Measurements from ENCODE around the gene GRIK2. TPM values are rescaled to one million over a fixed set of nuclear protein-coding genes. Genes with fewer than 3 reads are reported as not detected.

The GRIK2 gene
- total RNA-seq, 1 donor from 2014 or later: 11.3 TPM

DNA sequence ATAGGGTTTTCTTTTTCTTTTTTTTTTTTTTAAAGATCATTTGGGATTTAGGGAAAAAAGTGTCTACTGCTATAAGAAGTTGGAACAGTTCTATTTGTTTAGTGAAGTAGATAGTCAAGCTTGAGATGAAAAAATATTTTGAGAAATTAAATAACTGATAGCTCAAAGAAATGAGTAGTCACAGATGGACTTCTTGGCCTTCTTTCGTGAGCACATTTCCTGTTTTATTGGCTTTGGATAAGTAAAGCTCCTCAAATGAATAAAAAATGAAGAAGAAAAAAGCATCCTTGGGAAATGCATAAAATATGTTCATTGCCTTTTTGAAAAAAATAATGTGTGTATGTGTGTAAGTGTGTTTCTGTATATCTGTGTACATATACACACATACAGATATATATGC is 515.9 kb downstream of the GRIK2 start:
- no peak overlapping the region for H3K4me3 ChIP-seq
- DNase-seq: no peak
- no peak overlapping the region for H3K27ac ChIP-seq (replicated peaks)
- TF ChIP-seq, protein P1, sequence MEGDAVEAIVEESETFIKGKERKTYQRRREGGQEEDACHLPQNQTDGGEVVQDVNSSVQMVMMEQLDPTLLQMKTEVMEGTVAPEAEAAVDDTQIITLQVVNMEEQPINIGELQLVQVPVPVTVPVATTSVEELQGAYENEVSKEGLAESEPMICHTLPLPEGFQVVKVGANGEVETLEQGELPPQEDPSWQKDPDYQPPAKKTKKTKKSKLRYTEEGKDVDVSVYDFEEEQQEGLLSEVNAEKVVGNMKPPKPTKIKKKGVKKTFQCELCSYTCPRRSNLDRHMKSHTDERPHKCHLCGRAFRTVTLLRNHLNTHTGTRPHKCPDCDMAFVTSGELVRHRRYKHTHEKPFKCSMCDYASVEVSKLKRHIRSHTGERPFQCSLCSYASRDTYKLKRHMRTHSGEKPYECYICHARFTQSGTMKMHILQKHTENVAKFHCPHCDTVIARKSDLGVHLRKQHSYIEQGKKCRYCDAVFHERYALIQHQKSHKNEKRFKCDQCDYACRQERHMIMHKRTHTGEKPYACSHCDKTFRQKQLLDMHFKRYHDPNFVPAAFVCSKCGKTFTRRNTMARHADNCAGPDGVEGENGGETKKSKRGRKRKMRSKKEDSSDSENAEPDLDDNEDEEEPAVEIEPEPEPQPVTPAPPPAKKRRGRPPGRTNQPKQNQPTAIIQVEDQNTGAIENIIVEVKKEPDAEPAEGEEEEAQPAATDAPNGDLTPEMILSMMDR (IDR thresholded peaks at IDR 0.05; ENCODE audit: borderline replicate concordance): no peak
- no peaks in the 10 kb centered on the region for H3K9me3 ChIP-seq (replicated peaks)
- H3K27me3 ChIP-seq (ENCODE audit: low read depth): no peaks in the 10 kb centered on the region
- H3K4me1 ChIP-seq: no peaks in the 10 kb centered on the region
- no peaks in the 10 kb centered on the region for H3K36me3 ChIP-seq
- intact Hi-C loops (cut with micrococcal nuclease): no loop called here

DNA sequence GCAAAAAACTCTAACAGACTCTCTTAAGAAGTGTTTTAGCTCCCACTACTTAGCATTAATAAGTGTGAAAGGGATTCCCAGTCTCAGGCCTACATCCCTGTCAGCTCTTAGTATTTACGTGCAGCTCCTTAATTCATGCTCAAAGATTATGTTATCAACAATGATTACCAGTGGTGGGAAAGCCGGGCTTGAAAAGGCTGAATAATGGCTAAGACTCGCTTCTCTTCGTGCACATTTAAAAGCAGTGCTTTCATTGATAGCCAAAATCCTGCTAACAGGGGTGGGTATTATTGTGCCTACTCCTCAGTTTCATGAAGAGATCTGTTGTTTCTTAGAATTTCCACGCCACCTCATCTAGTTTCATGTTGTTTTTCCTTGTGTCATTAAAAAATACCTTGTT is 518.8 kb downstream of the GRIK2 start:
- intact Hi-C loops (cut with micrococcal nuclease): no loop called here
- H3K4me3 ChIP-seq: no peak overlapping the region
- H3K9me3 ChIP-seq (replicated peaks): no peaks in the 10 kb centered on the region
- no peak overlapping the region for H3K27ac ChIP-seq (replicated peaks)
- no peak for DNase-seq
- TF ChIP-seq, protein P1 (IDR thresholded peaks at IDR 0.05; ENCODE audit: borderline replicate concordance): no peak
- H3K4me1 ChIP-seq: no peaks in the 10 kb centered on the region
- H3K27me3 ChIP-seq (ENCODE audit: low read depth): no peaks in the 10 kb centered on the region
- no peaks in the 10 kb centered on the region for H3K36me3 ChIP-seq

DNA sequence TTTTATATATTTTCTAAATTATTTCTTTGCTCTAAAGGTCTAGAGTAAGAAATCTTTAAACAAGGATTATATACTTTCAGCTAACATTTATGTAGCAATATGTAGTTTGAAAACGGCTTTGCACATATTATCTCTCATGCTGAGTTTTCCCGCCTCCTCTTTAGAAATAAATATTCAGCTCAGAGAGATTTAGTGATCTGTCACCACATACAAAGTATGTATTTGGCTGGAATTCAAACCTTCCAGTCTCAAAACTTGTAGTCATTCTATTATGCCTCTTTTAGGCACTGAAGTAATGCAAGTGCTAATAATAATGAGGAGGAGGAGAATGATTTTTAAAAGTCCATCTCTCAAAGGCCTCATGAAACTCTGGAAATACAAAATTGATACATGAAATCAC is 525.0 kb downstream of the GRIK2 start:
- H3K4me1 ChIP-seq: no peaks in the 10 kb centered on the region
- H3K4me3 ChIP-seq: no peak overlapping the region
- no peaks in the 10 kb centered on the region for H3K27me3 ChIP-seq (ENCODE audit: low read depth)
- no peaks in the 10 kb centered on the region for H3K9me3 ChIP-seq (replicated peaks)
- intact Hi-C loops (cut with micrococcal nuclease): no loop called here
- no peaks in the 10 kb centered on the region for H3K36me3 ChIP-seq
- H3K27ac ChIP-seq (replicated peaks): no peak overlapping the region
- DNase-seq: no peak
- TF ChIP-seq, protein P1 (IDR thresholded peaks at IDR 0.05; ENCODE audit: borderline replicate concordance): no peak

DNA sequence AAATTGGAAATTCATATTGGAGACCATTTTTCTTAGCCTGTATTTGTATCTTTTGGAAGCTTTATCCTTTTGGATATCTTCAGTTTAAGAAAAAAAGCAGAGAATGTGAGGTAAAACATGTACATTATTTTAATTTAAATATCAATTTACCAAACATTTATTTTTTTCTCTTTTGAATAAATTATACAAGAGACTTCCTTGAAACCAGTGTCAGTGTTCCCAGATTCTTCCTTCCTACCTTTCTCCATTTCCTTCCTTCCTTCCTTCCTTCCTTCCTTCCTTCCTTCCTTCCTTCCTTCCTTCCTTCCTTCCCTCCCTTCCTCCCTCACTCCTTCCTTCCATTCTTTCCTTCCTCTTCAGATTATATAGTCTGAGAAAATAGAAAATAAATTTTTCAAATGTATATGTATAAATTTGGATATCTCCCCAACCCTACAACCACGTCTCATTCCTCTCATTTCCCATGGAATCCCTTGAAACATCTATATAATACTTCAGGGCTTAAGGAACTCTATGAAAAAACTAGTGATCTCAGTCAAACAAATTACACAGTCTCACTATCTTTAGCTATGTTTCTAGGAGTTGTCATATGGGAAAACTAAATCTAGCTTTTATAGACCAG is 528.4 kb downstream of the GRIK2 start:
- no peaks in the 10 kb centered on the region for H3K36me3 ChIP-seq
- intact Hi-C loops (cut with micrococcal nuclease): no loop called here
- H3K9me3 ChIP-seq (replicated peaks): no peaks in the 10 kb centered on the region
- no peak for DNase-seq
- no peaks in the 10 kb centered on the region for H3K27me3 ChIP-seq (ENCODE audit: low read depth)
- no peak overlapping the region for H3K4me3 ChIP-seq
- H3K4me1 ChIP-seq: no peaks in the 10 kb centered on the region
- TF ChIP-seq, protein P1 (IDR thresholded peaks at IDR 0.05; ENCODE audit: borderline replicate concordance): no peak
- no peak overlapping the region for H3K27ac ChIP-seq (replicated peaks)

DNA sequence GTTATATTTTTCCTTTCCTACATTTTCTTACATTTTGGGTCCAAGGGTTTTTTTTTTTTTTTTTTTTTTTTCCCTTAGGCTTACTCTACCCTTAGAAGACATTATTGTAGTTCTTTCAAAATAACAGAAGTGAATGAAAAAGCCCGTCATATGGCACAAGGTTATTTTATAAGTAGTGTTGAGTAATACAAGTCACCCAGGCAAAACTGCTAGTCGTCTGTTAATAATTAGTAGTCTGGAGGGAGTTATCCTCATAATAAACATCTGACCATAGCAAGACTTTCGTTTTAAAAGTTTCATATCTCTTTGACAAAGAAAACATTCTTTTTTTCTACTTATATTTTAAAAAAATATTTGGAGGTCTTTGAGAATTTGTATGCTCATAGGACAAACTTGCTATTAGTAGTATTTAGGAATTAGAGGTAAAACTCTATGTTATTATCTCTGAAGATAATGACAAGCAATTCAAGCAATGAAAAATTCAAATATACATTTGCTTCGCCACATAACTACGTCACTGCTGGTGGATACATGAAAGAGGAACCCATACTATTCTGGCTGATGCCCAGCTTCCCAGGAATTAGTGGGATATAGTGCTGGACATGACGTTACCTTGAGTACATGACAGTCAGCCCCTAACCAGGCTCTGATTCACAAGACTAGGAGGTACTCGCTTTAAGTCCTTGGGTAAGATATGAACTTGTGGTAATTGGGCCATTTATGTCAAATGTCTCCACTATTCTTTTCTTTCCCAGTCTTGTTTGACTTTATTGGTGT is 532.8 kb downstream of the GRIK2 start:
- Histone ChIP-seq H3K9me3 (replicated peaks) (no peaks in the 10 kb centered on the region), H3K27ac (replicated peaks) (no peak overlapping the region), H3K4me1 (no peaks in the 10 kb centered on the region), H3K36me3 (no peaks in the 10 kb centered on the region), H3K27me3 (ENCODE audit: low read depth) (no peaks in the 10 kb centered on the region), H3K4me3 (no peak overlapping the region)
- DNase-seq: no peak
- TF ChIP-seq, protein P1 (IDR thresholded peaks at IDR 0.05; ENCODE audit: borderline replicate concordance): no peak
- intact Hi-C loops (cut with micrococcal nuclease): no loop called here

All from left ventricle myocardium inferior (tissue), 1 donor.